Cardiac muscle cell (in vitro differentiated cells and primary cell): ENCODE measurements around the gene PPP4R1. TPM values are rescaled to one million over a fixed set of nuclear protein-coding genes. Genes with fewer than 3 reads are reported as not detected.

ENCODE experiments used
- DNase-seq, 2 donors: peaks; one replicate each; pipeline versions ENCODE4 v3.0.0 to v3.0.0-alpha.2; 2010 to 2017; ENCODE audit warnings: low read depth in 1 of 2, low spot score in 1 of 2
- H3K27ac ChIP-seq: fragments of 200-600 bp; sonication (generic); 2 replicates; pipeline ENCODE4 v1.5.1; 2016
- H3K27me3 ChIP-seq: fragments of 200-600 bp; sonication (generic); 2 replicates; pipeline ENCODE4 v1.6.0; 2016; ENCODE audit warnings: control low read depth
- H3K36me3 ChIP-seq: fragments of 200-600 bp; sonication (generic); 2 replicates; pipeline ENCODE4 v1.5.1; 2016; ENCODE audit warnings: control low read depth
- H3K4me1 ChIP-seq: fragments of 200-600 bp; sonication (generic); 2 replicates; pipeline ENCODE4 v1.8.1; 2017; ENCODE audit warnings: low read depth, mild to moderate bottlenecking, mixed run types
- H3K4me3 ChIP-seq: fragments of 200-600 bp; sonication (generic); 2 replicates; pipeline ENCODE4 v1.5.1; 2016; ENCODE audit warnings: mild to moderate bottlenecking
- H3K9me3 ChIP-seq: fragments of 200-600 bp; sonication (generic); 2 replicates; pipeline ENCODE4 v1.5.1; 2017; ENCODE audit warnings: low read depth, mild to moderate bottlenecking, control low read depth
- CTCF ChIP-seq: IDR thresholded peaks from 2 replicates; pipeline ENCODE4 v1.5.1; 2012; ENCODE audit warnings: low read depth, mild to moderate bottlenecking, low read length
- polyA plus RNA-seq: library from polyadenylated mRNA; unstranded; fragments of >200 nt; fragmentation: Nextera tagmentation; extraction: Ambion mirVana; gene quantifications from 2 replicates; pipeline ENCODE4 v1.2.1, GENCODE V29; 2016
- total RNA-seq: library from RNA; depleted of rRNA; stranded (reverse); fragments of >200 nt; gene quantifications from 2 replicates; pipeline ENCODE4 v1.2.3, GENCODE V29; 2016

The PPP4R1 gene
- total and polyA plus RNA-seq, 2 experiments from 2014 or later = 36.5 to 75.1 TPM

- DNase-seq = peak in 1 of 2 donors; percentile 66
- H3K27me3 ChIP-seq = no peaks in the 10 kb centered on the region
- no peak overlapping the region for H3K4me3 ChIP-seq
- H3K4me1 ChIP-seq = peaks cover 4% of the 10 kb centered on the region
- no peaks in the 10 kb centered on the region for H3K36me3 ChIP-seq
- no peak for TF ChIP-seq CTCF
- no peak overlapping the region for H3K27ac ChIP-seq
- H3K9me3 ChIP-seq = no peaks in the 10 kb centered on the region
These were observed 5.6 kb upstream of the PPP4R1 start for GRCh38 chr18:9619990-9620389.

GRCh38 chr18:9619545-9619944 is 5.2 kb upstream of the PPP4R1 start:
- Histone ChIP-seq H3K9me3 (no peaks in the 10 kb centered on the region), H3K4me1 (peaks cover 4% of the 10 kb centered on the region), H3K27me3 (no peaks in the 10 kb centered on the region), H3K36me3 (no peaks in the 10 kb centered on the region), H3K27ac (no peak overlapping the region), H3K4me3 (no peak overlapping the region)
- peak in 1 of 2 donors; percentile 80 for DNase-seq
- TF ChIP-seq CTCF = no peak

- DNase-seq = no peak
- Histone ChIP-seq H3K4me3 (no peak overlapping the region), H3K4me1 (peaks cover 4% of the 10 kb centered on the region), H3K9me3 (no peaks in the 10 kb centered on the region), H3K27me3 (no peaks in the 10 kb centered on the region), H3K27ac (no peak overlapping the region), H3K36me3 (no peaks in the 10 kb centered on the region)
- no peak for TF ChIP-seq CTCF
These were observed 4.7 kb upstream of the PPP4R1 start for GRCh38 chr18:9619056-9619455.

- H3K4me3 ChIP-seq = no peak overlapping the region
- TF ChIP-seq CTCF = no peak
- H3K27me3 ChIP-seq = no peaks in the 10 kb centered on the region
- no peaks in the 10 kb centered on the region for H3K36me3 ChIP-seq
- H3K27ac ChIP-seq = no peak overlapping the region
- peaks cover 14% of the 10 kb centered on the region for H3K4me1 ChIP-seq
- H3K9me3 ChIP-seq = no peaks in the 10 kb centered on the region
- peak in 1 of 2 donors; percentile 38 for DNase-seq
These were observed 2.7 kb upstream of the PPP4R1 start for GRCh38 chr18:9617006-9617542.

GRCh38 chr18:9616049-9616448 is 1.7 kb upstream of the PPP4R1 start:
- Histone ChIP-seq H3K9me3 (no peaks in the 10 kb centered on the region), H3K27ac (no peak overlapping the region), H3K4me1 (peaks cover 14% of the 10 kb centered on the region), H3K36me3 (no peaks in the 10 kb centered on the region), H3K4me3 (no peak overlapping the region), H3K27me3 (no peaks in the 10 kb centered on the region)
- TF ChIP-seq CTCF = no peak
- DNase-seq = no peak
